GM12873 (cell line): ENCODE measurements around the gene TEX48.

Source experiments
- TF ChIP-seq, protein P1 (sequence below): IDR thresholded peaks from 2 replicates; pipeline ENCODE4 v1.5.1; 2012; ENCODE audit warnings: low read depth, mild to moderate bottlenecking, moderate library complexity, low read length, control low read depth; ENCODE audit not compliant: insufficient read depth; ENCODE audit errors: missing control alignments

The TEX48 gene

DNA sequence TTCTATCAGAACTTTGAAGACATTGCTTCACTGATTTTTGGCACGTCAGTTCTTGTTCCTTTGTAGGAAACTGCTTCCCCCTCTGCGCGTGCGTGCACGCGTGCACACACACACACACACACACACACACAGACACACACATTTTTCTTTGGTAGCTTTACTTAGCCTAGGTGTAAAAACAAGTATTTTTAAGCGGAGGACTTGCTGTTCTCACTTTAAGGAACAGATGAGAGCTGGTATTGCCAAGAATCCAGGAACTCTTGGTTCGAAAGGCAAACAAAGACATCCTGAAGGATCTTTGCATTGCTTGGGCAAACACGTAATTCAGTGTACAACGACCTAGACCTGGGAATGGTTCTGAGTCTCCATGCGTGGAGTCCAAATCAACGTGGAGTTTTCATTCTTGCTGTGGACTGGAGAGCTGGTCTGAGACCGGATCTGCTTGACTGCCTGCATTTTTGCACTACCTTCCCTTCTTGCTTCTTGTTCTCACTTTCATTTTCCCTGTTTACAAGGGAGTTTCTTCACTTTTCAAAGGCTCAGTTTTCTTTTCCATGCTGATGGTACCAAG, 62.7 kb downstream of the TEX48 start:
- TF ChIP-seq, protein P1, sequence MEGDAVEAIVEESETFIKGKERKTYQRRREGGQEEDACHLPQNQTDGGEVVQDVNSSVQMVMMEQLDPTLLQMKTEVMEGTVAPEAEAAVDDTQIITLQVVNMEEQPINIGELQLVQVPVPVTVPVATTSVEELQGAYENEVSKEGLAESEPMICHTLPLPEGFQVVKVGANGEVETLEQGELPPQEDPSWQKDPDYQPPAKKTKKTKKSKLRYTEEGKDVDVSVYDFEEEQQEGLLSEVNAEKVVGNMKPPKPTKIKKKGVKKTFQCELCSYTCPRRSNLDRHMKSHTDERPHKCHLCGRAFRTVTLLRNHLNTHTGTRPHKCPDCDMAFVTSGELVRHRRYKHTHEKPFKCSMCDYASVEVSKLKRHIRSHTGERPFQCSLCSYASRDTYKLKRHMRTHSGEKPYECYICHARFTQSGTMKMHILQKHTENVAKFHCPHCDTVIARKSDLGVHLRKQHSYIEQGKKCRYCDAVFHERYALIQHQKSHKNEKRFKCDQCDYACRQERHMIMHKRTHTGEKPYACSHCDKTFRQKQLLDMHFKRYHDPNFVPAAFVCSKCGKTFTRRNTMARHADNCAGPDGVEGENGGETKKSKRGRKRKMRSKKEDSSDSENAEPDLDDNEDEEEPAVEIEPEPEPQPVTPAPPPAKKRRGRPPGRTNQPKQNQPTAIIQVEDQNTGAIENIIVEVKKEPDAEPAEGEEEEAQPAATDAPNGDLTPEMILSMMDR, result no peak

GRCh38 chr9:114616684-114617520, 65.1 kb downstream of the TEX48 start:
- TF ChIP-seq, protein P1, result no peak
